HepG2 (cell line): Measurements from ENCODE around the gene FAM174A. TPM values are rescaled to one million over a fixed set of nuclear protein-coding genes. Genes with fewer than 3 reads are reported as not detected.

Experiments used
- ARNT2 ChIP-seq: sonication (generic); formaldehyde crosslinking; IDR thresholded peaks from 2 replicates; pipeline ENCODE4 v1.8.0; 2022; ENCODE audit warnings: mild to moderate bottlenecking, low read depth, missing genetic modification reagents, moderate library complexity
- CEBPZ ChIP-seq: IDR thresholded peaks from 2 replicates; pipeline ENCODE4 v1.6.1; 2012; ENCODE audit warnings: low read length, improper control_type of control experiment
- CTCF ChIP-seq: sonication (generic); formaldehyde crosslinking; IDR thresholded peaks from 2 replicates; pipeline ENCODE4 v1.5.0; 2020; ENCODE audit warnings: mild to moderate bottlenecking, missing genetic modification reagents, moderate library complexity
- ETV5 ChIP-seq: IDR thresholded peaks from 2 replicates; pipeline ENCODE4 v1.6.1; 2018; ENCODE audit warnings: missing biosample characterization, missing genetic modification reagents, inconsistent platforms, borderline replicate concordance
- GMEB1 ChIP-seq: sonication (generic); formaldehyde crosslinking; IDR thresholded peaks from 2 replicates; pipeline ENCODE4 v1.5.1; 2020; ENCODE audit warnings: missing genetic modification reagents, mild to moderate bottlenecking, borderline replicate concordance
- HIVEP1 ChIP-seq: sonication (generic); formaldehyde crosslinking; IDR thresholded peaks from 2 replicates; pipeline ENCODE4 v1.4.0; 2020; ENCODE audit warnings: mild to moderate bottlenecking, missing genetic modification reagents
- HNRNPL ChIP-seq: fragments of 200-400 bp; formaldehyde crosslinking; IDR thresholded peaks from 2 replicates; pipeline ENCODE4 v1.6.1; 2017; ENCODE audit warnings: mild to moderate bottlenecking, low read depth, low read length
- ISL2 ChIP-seq: sonication (generic); formaldehyde crosslinking; IDR thresholded peaks from 2 replicates; pipeline ENCODE4 v1.5.0; 2020; ENCODE audit warnings: missing genetic modification reagents
- KAT2B ChIP-seq: fragments of 150-350 bp; IDR thresholded peaks from 2 replicates; pipeline ENCODE4 v1.6.1; 2014; ENCODE audit warnings: low read depth, low read length, borderline replicate concordance
- KMT2B ChIP-seq: IDR thresholded peaks from 2 replicates; pipeline ENCODE4 v1.6.1; 2016; ENCODE audit warnings: missing genetic modification reagents, missing compliant biosample characterization
- MAFF ChIP-seq: IDR thresholded peaks from 2 replicates; pipeline ENCODE4 v1.6.1; 2011; ENCODE audit warnings: low read depth, low read length, improper control_type of control experiment
- MYC ChIP-seq: sonication (generic); formaldehyde crosslinking; IDR thresholded peaks from 2 replicates; pipeline ENCODE4 v1.9.0; 2021; ENCODE audit warnings: missing genetic modification reagents, borderline replicate concordance
- NR1H2 ChIP-seq: sonication (generic); formaldehyde crosslinking; IDR thresholded peaks from 2 replicates; pipeline ENCODE4 v1.8.1; 2022; ENCODE audit warnings: low read depth, missing genetic modification reagents, borderline replicate concordance
- PRDM10 ChIP-seq: sonication (generic); formaldehyde crosslinking; IDR thresholded peaks from 2 replicates; pipeline ENCODE4 v1.4.0; 2020; ENCODE audit warnings: low read depth, missing genetic modification reagents
- RFX1 ChIP-seq: fragments of 450-650 bp; IDR thresholded peaks from 2 replicates; pipeline ENCODE4 v1.6.1; 2017
- ZNF264 ChIP-seq: sonication (generic); formaldehyde crosslinking; IDR thresholded peaks from 2 replicates; pipeline ENCODE4 v1.4.0; 2020; ENCODE audit warnings: missing genetic modification reagents
- ZNF879 ChIP-seq: sonication (generic); formaldehyde crosslinking; IDR thresholded peaks from 2 replicates; pipeline ENCODE4 v1.8.1; 2023; ENCODE audit warnings: missing genetic modification reagents
- ZZZ3 ChIP-seq: sonication (generic); formaldehyde crosslinking; IDR thresholded peaks from 2 replicates; pipeline ENCODE4 v1.4.0; 2020; ENCODE audit warnings: missing genetic modification reagents, mild to moderate bottlenecking, borderline replicate concordance
- polyA plus RNA-seq, 8 experiments: library from polyadenylated mRNA; depleted of rRNA in 3 of 8; stranded (reverse) in 7 of 8; unstranded in 1 of 8; fragments of >200 nt; fragmentation: Illumina TruSeq in 4 of 8; extraction: Trizol in 4 of 8; gene quantifications; 2 replicates each; pipeline versions ENCODE4 v1.2.1 to v1.2.3, GENCODE V29; 2011 to 2016; ENCODE audit warnings: low read depth in 4 of 8, missing spikeins in 1 of 8, mixed read lengths in 1 of 8; ENCODE audit not compliant: insufficient read depth in 1 of 8
- total RNA-seq, 5 experiments: library from RNA; depleted of rRNA; stranded (reverse); fragments of >200 nt; fragmentation: Illumina TruSeq; extraction: Trizol; gene quantifications; 2 replicates each; pipeline ENCODE4 v1.2.3, GENCODE V29; 2016; ENCODE audit warnings: low read depth in 1 of 5

The FAM174A gene
- total and polyA plus RNA-seq, 2 of the 13 experiments (the other 11 are each of a cell fraction or from before 2014, with no cell fraction given) = 6.8 to 7.8 TPM

GRCh38 chr5:100535060-100536005, at the start of gene FAM174A (continued):
- TF ChIP-seq CEBPZ = no peak
- TF ChIP-seq ZZZ3 (CRISPR knock-in tag) = peak; percentile 69
- TF ChIP-seq ISL2 (CRISPR knock-in tag) = peak; percentile 18; the same call in 1 of the 2 replicates
- TF ChIP-seq ARNT2 (CRISPR knock-in tag) = no peak; the same call in 1 of the 2 replicates
- TF ChIP-seq HIVEP1 (CRISPR knock-in tag) = no peak; the same call in 1 of the 2 replicates
- TF ChIP-seq MAFF = no peak
- TF ChIP-seq ZNF879 (CRISPR knock-in tag) = peak; percentile 62; the same call in 1 of the 2 replicates
- no peak; the same call in 1 of the 2 replicates for TF ChIP-seq ZNF264 (CRISPR knock-in tag)
- TF ChIP-seq ETV5 = peak; percentile 52; the same call in 1 of the 2 replicates
- TF ChIP-seq MYC (CRISPR knock-in tag) = peak; percentile 58; the same call in 1 of the 2 replicates
- TF ChIP-seq NR1H2 (CRISPR knock-in tag) = no peak
- peak; percentile 46; the same call in 1 of the 2 replicates for TF ChIP-seq GMEB1 (CRISPR knock-in tag)
- peak; percentile 76; the same call in 1 of the 2 replicates for TF ChIP-seq RFX1
- no peak for TF ChIP-seq HNRNPL
- peak; percentile 86; the same call in 1 of the 2 replicates for TF ChIP-seq KMT2B
- TF ChIP-seq KAT2B = no peak
- peak; percentile 7; the same call in 1 of the 2 replicates for TF ChIP-seq CTCF
- 0 out of 2 replicates have a peak, but pooled peaks have one; percentile 23 for TF ChIP-seq PRDM10 (CRISPR knock-in tag)
